Body of pancreas (tissue), 4 donors: ENCODE results near the gene NOS3. TPM values are rescaled to one million over a fixed set of nuclear protein-coding genes. Genes with fewer than 3 reads are reported as not detected.

Source experiments
- ATAC-seq: fragments of 150-250 bp; one replicate; pipeline ENCODE4 v1.9.1; 2016
- DNase-seq, 4 donors: peaks; one replicate each; pipeline ENCODE4 v3.0.0-alpha.2; 2019
- H3K27ac ChIP-seq, 4 donors: fragments of 200-600 bp; sonication (generic); 1 replicate in 3 of 4; 2 replicates in 1 of 4; pipeline versions ENCODE4 v1.5.1 to v1.6.1; 2016 to 2019; ENCODE audit warnings: mild to moderate bottlenecking in 1 of 4, mixed read lengths in 1 of 4, moderate library complexity in 1 of 4
- H3K27me3 ChIP-seq, 2 donors: fragments of 200-600 bp; sonication (generic); one replicate each; pipeline ENCODE4 v1.6.0; 2016; ENCODE audit warnings: mild to moderate bottlenecking in 1 of 2
- H3K36me3 ChIP-seq, 2 donors: fragments of 200-600 bp; sonication (generic); replicated peaks in 1 of 2; 2 replicates each; pipeline ENCODE4 v1.5.1; 2016; ENCODE audit warnings: low read depth in 2 of 2; ENCODE audit not compliant: insufficient read depth in 1 of 2
- H3K4me1 ChIP-seq: fragments of 200-600 bp; sonication (generic); one replicate; pipeline ENCODE4 v1.6.0; 2016
- H3K4me3 ChIP-seq, 2 donors: fragments of 200-600 bp; sonication (generic); 1 replicate in 1 of 2; 2 replicates in 1 of 2; pipeline ENCODE4 v1.5.1; 2016 to 2019
- H3K9me3 ChIP-seq, 3 donors: fragments of 200-600 bp; sonication (generic); 1 replicate in 2 of 3; 2 replicates in 1 of 3; pipeline ENCODE4 v1.5.1; 2016
- CTCF ChIP-seq, 7 experiments: fragments of 450-650 bp in 4 of 7; fragments of 200-600 bp in 3 of 7; sonication (generic) in 3 of 7; IDR thresholded peaks; one replicate each; pipeline ENCODE4 v1.5.1; 2016 to 2019; ENCODE audit warnings: antibody characterized with exemption in 7 of 7
- POLR2A ChIP-seq, 3 donors: fragments of 450-650 bp; IDR thresholded peaks; one replicate each; pipeline ENCODE4 v1.6.1; 2016; ENCODE audit warnings: antibody characterized with exemption in 3 of 3, mild to moderate bottlenecking in 2 of 3
- WGBS, 2 donors: methylation state at CpG; one replicate each; pipeline ENCODE4 v1.1.5; 2017; 5-methylcytosine and 5-hydroxymethylcytosine counted together
- intact Hi-C: fragments of 100-400 bp; cut with DNase I; formaldehyde crosslinking; loops from one replicate; pipeline ENCODE4 v1.15.1; 2023
- total RNA-seq, 2 donors: library from RNA; depleted of rRNA; stranded (reverse); fragments of >200 nt; gene quantifications; one replicate each; pipeline ENCODE4 v1.1.0, GENCODE V29; 2016

NOS3 gene
- total RNA-seq, 2 donors from 2014 or later = 4.9 to 7.6 TPM

GRCh38 chr7:150975536-150976319 is 15.1 kb upstream of the NOS3 start:
- DNase-seq (no peak), ATAC-seq (no peak)
- Histone ChIP-seq H3K36me3 (no peaks in the 10 kb centered on the region), H3K4me1 (peaks cover 33% of the 10 kb centered on the region), H3K27ac (no peak overlapping the region), H3K27me3 (peaks cover 0 to 25% of the 10 kb centered on the region in 2 donors), H3K9me3 (no peaks in the 10 kb centered on the region), H3K4me3 (no peak overlapping the region)
- 74 to 87% methylated on average over 8 to 9 of the region's 9 CpGs for WGBS, 2 donors
- intact Hi-C loops = no loop called here
- TF ChIP-seq CTCF (IDR thresholded peaks at IDR 0.05) (no peak), POLR2A (IDR thresholded peaks at IDR 0.05) (no peak)

GRCh38 chr7:150976529-150977381 is 14.1 kb upstream of the NOS3 start:
- intact Hi-C loops = no loop called here
- Histone ChIP-seq H3K27ac (no peak overlapping the region), H3K9me3 (no peaks in the 10 kb centered on the region), H3K27me3 (peaks cover 0 to 25% of the 10 kb centered on the region in 2 donors), H3K4me3 (no peak overlapping the region), H3K4me1 (peaks cover 33% of the 10 kb centered on the region), H3K36me3 (no peaks in the 10 kb centered on the region)
- WGBS, 2 donors = 48 to 52% methylated on average over 12 of the region's 13 CpGs
- TF ChIP-seq CTCF (IDR thresholded peaks at IDR 0.05) (no peak), POLR2A (IDR thresholded peaks at IDR 0.05) (no peak)
- ATAC-seq (no peak), DNase-seq (peak in 1 of 4 donors; percentile 39)

- intact Hi-C loops = no loop called here
- no peak for DNase-seq
Observed at GRCh38 chr7:150977382-150978125, 13.3 kb upstream of the NOS3 start.

More at GRCh38 chr7:150977382-150978125, 13.3 kb upstream of the NOS3 start:
- no peaks in the 10 kb centered on the region for H3K36me3 ChIP-seq
- TF ChIP-seq POLR2A (IDR thresholded peaks at IDR 0.05) = no peak
- TF ChIP-seq CTCF (IDR thresholded peaks at IDR 0.05) = no peak
- H3K4me3 ChIP-seq = no peak overlapping the region
- H3K9me3 ChIP-seq = no peaks in the 10 kb centered on the region
- ATAC-seq = no peak
- no peak overlapping the region for H3K27ac ChIP-seq
- peaks cover 0 to 25% of the 10 kb centered on the region in 2 donors for H3K27me3 ChIP-seq
- H3K4me1 ChIP-seq = peaks cover 33% of the 10 kb centered on the region
- WGBS, 2 donors = 13 to 14% methylated on average over 14 to 27 of the region's 62 CpGs
